Measurements from ENCODE around the gene CKAP5.

DNA sequence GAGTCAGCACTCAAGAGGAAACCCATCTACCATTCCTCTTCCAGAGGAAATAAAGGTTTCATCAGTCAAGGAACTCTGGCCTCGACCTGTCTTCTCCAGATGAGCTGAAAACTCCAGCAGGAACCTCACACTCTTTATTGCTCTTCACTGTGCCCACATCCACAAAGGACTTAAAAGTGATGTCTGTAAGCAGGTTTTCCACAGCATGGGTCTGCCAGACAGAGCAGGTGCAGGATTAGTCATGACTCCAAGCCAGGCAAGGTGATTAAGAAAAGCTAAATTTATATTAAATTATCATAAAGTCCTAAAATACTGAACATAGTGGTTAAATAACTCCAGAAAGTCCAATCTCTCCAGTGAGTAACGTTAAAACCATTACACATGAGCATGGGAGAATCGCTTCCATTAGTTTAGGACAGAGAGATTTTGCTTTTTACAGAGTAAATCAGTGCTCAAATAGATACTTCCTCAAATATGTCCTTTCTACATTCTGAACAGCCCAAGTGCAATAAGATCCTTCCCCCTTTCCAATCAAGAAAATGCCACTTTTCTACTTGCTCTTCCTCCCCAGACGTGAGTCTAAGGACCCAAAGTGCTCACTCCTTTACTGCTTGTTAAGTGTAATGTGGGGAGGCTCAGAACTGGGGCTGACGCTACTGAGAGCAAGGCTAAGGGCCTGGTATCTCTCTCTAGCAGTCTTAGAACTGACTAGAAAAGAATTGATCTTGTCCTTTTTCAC lies 10.7 kb upstream of the CKAP5 start:
- TF ChIP-seq EZH2 (IDR thresholded peaks at IDR 0.05; ENCODE audit: low read depth, unreplicated experiment) (no peak), CREB1 (CRISPR knock-in tag; IDR thresholded peaks at IDR 0.05; ENCODE audit: low read depth) (no peak), POLR2AphosphoS5 (IDR thresholded peaks at IDR 0.05; ENCODE audit: low read depth) (no peak)
- TF ChIP-seq, protein P1, sequence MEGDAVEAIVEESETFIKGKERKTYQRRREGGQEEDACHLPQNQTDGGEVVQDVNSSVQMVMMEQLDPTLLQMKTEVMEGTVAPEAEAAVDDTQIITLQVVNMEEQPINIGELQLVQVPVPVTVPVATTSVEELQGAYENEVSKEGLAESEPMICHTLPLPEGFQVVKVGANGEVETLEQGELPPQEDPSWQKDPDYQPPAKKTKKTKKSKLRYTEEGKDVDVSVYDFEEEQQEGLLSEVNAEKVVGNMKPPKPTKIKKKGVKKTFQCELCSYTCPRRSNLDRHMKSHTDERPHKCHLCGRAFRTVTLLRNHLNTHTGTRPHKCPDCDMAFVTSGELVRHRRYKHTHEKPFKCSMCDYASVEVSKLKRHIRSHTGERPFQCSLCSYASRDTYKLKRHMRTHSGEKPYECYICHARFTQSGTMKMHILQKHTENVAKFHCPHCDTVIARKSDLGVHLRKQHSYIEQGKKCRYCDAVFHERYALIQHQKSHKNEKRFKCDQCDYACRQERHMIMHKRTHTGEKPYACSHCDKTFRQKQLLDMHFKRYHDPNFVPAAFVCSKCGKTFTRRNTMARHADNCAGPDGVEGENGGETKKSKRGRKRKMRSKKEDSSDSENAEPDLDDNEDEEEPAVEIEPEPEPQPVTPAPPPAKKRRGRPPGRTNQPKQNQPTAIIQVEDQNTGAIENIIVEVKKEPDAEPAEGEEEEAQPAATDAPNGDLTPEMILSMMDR (conservative IDR thresholded peaks at IDR 0.05; ENCODE audit: low read depth in 2 of 2), result no peak

All from GM23338 (cell line).